ENCODE data around the gene RAB22A. TPM values are rescaled to one million over a fixed set of nuclear protein-coding genes. Genes with fewer than 3 reads are reported as not detected.

Gene RAB22A
- total RNA-seq, 1 donor from 2014 or later = 9.5 TPM

DNA sequence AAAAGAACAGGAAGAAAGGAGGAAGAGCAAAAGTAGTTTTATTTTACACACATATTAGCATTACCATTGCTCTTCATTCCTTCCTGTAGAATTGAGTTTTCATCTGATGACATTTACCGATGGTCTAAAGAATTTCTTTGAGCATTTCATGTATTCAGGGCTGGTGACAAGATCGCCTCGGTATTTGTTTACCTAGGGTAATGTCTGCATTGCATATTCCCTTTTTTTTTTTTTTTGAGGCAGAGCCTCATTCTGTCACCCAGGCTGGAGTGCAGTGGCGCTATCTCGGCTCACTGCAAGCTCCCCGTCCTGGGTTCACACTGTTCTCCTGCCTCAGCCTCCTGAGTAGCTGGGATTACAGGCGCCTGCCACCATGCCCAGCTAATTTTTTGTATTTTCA, 19.3 kb downstream of the RAB22A start:
- Mint-ChIP-seq H3K4me1 (ENCODE audit: low read depth, unreplicated experiment) (no peaks in the 10 kb centered on the region), H3K27ac (ENCODE audit: unreplicated experiment) (no peak overlapping the region), H3K36me3 (ENCODE audit: unreplicated experiment) (no peaks in the 10 kb centered on the region), H3K27me3 (ENCODE audit: unreplicated experiment) (no peaks in the 10 kb centered on the region), H3K4me3 (ENCODE audit: unreplicated experiment) (no peak overlapping the region), H3K9me3 (ENCODE audit: unreplicated experiment) (no peaks in the 10 kb centered on the region)
- no peak for TF ChIP-seq CTCF (IDR thresholded peaks at IDR 0.05; ENCODE audit: partially characterized antibody, unreplicated experiment)
- no peak for DNase-seq

DNA sequence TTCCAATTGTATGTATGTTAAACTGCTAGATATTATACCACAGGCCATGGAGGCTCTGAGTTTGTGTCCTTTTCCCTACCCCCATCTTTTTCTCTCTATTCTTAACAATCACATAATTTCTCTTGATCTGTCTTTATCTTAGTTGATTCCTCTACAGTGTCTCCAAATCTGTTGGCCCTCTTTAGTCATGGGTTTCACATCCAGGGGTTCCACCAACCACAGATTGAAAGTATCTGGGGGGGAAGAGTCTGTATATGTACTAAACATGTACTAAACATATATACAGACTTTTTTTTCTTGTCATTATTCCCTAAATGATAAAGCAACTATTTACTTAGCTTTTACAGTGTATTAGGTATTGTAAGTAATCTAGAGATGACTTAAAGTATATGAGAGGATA, 20.2 kb downstream of the RAB22A start:
- Mint-ChIP-seq H3K36me3 (ENCODE audit: unreplicated experiment) (no peaks in the 10 kb centered on the region), H3K4me1 (ENCODE audit: low read depth, unreplicated experiment) (no peaks in the 10 kb centered on the region), H3K27me3 (ENCODE audit: unreplicated experiment) (no peaks in the 10 kb centered on the region), H3K4me3 (ENCODE audit: unreplicated experiment) (no peak overlapping the region), H3K9me3 (ENCODE audit: unreplicated experiment) (no peaks in the 10 kb centered on the region), H3K27ac (ENCODE audit: unreplicated experiment) (no peak overlapping the region)
- no peak for DNase-seq
- no peak for TF ChIP-seq CTCF (IDR thresholded peaks at IDR 0.05; ENCODE audit: partially characterized antibody, unreplicated experiment)

- H3K4me3 Mint-ChIP-seq (ENCODE audit: unreplicated experiment) = no peak overlapping the region
- no peaks in the 10 kb centered on the region for H3K9me3 Mint-ChIP-seq (ENCODE audit: unreplicated experiment)
- no peak for DNase-seq
- no peaks in the 10 kb centered on the region for H3K36me3 Mint-ChIP-seq (ENCODE audit: unreplicated experiment)
- no peaks in the 10 kb centered on the region for H3K27me3 Mint-ChIP-seq (ENCODE audit: unreplicated experiment)
- H3K4me1 Mint-ChIP-seq (ENCODE audit: low read depth, unreplicated experiment) = no peaks in the 10 kb centered on the region
- H3K27ac Mint-ChIP-seq (ENCODE audit: unreplicated experiment) = no peak overlapping the region
- TF ChIP-seq CTCF (IDR thresholded peaks at IDR 0.05; ENCODE audit: partially characterized antibody, unreplicated experiment) = no peak
Observed at GRCh38 chr20:58330249-58330648, 20.7 kb downstream of the RAB22A start.

DNA sequence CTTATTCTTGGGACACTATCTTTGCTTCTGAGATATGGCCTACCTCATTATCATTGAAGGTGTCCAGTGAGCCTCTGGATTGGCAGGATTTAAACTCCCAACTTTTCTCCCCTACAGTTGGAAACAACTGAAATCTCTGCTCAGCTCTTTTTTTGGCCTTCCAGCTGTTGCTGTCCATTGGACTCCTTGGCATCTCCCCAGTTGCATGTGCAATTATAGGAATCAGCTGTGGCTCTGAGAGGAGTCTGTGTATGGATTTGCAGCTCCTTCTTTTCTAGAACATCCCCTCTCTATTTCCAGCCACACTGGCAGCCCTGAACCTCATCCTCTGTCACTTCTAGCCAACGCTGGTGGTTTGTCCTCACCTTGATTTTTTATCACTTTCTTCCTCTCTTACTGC, 21.2 kb downstream of the RAB22A start:
- H3K4me1 Mint-ChIP-seq (ENCODE audit: low read depth, unreplicated experiment) = no peaks in the 10 kb centered on the region
- no peaks in the 10 kb centered on the region for H3K36me3 Mint-ChIP-seq (ENCODE audit: unreplicated experiment)
- H3K27ac Mint-ChIP-seq (ENCODE audit: unreplicated experiment) = no peak overlapping the region
- no peak for TF ChIP-seq CTCF (IDR thresholded peaks at IDR 0.05; ENCODE audit: partially characterized antibody, unreplicated experiment)
- H3K4me3 Mint-ChIP-seq (ENCODE audit: unreplicated experiment) = no peak overlapping the region
- no peaks in the 10 kb centered on the region for H3K27me3 Mint-ChIP-seq (ENCODE audit: unreplicated experiment)
- no peaks in the 10 kb centered on the region for H3K9me3 Mint-ChIP-seq (ENCODE audit: unreplicated experiment)
- no peak for DNase-seq

DNA sequence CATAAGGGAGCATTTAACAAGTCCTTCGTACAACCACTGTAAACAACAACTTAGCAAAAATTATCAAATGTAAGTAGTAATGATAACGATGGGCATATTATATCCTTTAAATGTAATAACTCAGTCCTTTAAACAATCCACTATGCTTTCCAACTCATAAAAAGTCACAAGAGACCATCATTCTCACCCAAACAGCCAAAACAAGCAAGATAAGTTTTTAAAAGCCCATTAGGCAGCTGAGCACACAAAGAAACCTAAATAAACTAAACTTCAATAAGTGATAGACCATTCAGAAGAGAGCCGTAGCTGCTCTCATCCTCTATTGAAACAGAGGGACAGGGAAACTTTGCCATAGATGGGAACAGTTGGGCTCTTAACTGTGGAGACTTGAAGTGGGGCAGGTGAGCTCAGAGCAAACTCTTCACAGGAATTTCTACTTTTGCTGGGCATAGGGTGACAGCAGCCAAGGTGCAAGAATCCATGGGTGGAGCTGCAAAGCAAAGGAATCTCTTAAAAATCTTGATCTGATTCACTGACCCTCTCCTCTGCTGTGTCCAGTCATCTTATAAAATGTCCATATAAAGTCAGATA, 22.5 kb downstream of the RAB22A start:
- TF ChIP-seq CTCF (IDR thresholded peaks at IDR 0.05; ENCODE audit: partially characterized antibody, unreplicated experiment) = no peak
- DNase-seq = no peak
- Mint-ChIP-seq H3K4me3 (ENCODE audit: unreplicated experiment) (no peak overlapping the region), H3K36me3 (ENCODE audit: unreplicated experiment) (no peaks in the 10 kb centered on the region), H3K27ac (ENCODE audit: unreplicated experiment) (no peak overlapping the region), H3K4me1 (ENCODE audit: low read depth, unreplicated experiment) (no peaks in the 10 kb centered on the region), H3K9me3 (ENCODE audit: unreplicated experiment) (no peaks in the 10 kb centered on the region), H3K27me3 (ENCODE audit: unreplicated experiment) (no peaks in the 10 kb centered on the region)

Measured in glutamatergic neuron (in vitro differentiated cells).